ENCODE data around the gene SCAANT1.

- TF ChIP-seq, protein P1, sequence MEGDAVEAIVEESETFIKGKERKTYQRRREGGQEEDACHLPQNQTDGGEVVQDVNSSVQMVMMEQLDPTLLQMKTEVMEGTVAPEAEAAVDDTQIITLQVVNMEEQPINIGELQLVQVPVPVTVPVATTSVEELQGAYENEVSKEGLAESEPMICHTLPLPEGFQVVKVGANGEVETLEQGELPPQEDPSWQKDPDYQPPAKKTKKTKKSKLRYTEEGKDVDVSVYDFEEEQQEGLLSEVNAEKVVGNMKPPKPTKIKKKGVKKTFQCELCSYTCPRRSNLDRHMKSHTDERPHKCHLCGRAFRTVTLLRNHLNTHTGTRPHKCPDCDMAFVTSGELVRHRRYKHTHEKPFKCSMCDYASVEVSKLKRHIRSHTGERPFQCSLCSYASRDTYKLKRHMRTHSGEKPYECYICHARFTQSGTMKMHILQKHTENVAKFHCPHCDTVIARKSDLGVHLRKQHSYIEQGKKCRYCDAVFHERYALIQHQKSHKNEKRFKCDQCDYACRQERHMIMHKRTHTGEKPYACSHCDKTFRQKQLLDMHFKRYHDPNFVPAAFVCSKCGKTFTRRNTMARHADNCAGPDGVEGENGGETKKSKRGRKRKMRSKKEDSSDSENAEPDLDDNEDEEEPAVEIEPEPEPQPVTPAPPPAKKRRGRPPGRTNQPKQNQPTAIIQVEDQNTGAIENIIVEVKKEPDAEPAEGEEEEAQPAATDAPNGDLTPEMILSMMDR (IDR thresholded peaks at IDR 0.05; ENCODE audit: poor library complexity), result no peak
- TF ChIP-seq EZH2 (IDR thresholded peaks at IDR 0.05; ENCODE audit: borderline replicate concordance), result no peak
Observed at GRCh38 chr3:63880653-63881052, 31.5 kb downstream of the SCAANT1 start.

All from hepatocyte (in vitro differentiated cells).